AG10803 (cell line): Measurements from ENCODE around the gene ZNF185.

Experiments used
- DNase-seq: peaks from one replicate; pipeline ENCODE4 v3.0.0; 2010; ENCODE audit warnings: low read depth
- H3K4me3 ChIP-seq: 2 replicates; pipeline ENCODE4 v1.5.1; 2011; ENCODE audit warnings: mild to moderate bottlenecking, low read length, control low read depth
- TF ChIP-seq, protein P1 (sequence below): conservative IDR thresholded peaks from 2 replicates; pipeline ENCODE4 v1.5.1; 2011; ENCODE audit warnings: mild to moderate bottlenecking, low read length, control low read depth, inconsistent platforms

The ZNF185 gene

DNA sequence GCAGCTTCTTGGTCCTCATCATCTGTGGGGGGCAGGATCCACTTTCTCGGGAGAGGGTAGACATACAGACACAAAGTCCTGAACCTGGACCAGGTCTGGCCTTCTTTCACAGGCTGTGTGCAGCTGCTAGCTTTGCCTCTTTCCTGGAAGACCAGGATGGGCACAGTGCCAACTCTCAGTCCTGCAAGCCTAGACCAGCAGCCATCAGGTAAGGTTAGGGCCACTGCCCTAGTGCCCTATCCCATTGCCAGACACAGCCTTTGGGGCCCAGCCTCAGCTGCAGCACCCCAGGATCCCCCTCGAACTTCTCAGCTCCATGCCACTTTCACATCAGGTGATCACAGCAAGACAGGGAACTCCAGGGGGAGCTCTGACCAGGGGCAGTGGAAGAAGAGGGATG lies 38.4 kb downstream of the ZNF185 start:
- H3K4me3 ChIP-seq: no peak overlapping the region
- no peak for DNase-seq
- TF ChIP-seq, protein P1, sequence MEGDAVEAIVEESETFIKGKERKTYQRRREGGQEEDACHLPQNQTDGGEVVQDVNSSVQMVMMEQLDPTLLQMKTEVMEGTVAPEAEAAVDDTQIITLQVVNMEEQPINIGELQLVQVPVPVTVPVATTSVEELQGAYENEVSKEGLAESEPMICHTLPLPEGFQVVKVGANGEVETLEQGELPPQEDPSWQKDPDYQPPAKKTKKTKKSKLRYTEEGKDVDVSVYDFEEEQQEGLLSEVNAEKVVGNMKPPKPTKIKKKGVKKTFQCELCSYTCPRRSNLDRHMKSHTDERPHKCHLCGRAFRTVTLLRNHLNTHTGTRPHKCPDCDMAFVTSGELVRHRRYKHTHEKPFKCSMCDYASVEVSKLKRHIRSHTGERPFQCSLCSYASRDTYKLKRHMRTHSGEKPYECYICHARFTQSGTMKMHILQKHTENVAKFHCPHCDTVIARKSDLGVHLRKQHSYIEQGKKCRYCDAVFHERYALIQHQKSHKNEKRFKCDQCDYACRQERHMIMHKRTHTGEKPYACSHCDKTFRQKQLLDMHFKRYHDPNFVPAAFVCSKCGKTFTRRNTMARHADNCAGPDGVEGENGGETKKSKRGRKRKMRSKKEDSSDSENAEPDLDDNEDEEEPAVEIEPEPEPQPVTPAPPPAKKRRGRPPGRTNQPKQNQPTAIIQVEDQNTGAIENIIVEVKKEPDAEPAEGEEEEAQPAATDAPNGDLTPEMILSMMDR: no peak

DNA sequence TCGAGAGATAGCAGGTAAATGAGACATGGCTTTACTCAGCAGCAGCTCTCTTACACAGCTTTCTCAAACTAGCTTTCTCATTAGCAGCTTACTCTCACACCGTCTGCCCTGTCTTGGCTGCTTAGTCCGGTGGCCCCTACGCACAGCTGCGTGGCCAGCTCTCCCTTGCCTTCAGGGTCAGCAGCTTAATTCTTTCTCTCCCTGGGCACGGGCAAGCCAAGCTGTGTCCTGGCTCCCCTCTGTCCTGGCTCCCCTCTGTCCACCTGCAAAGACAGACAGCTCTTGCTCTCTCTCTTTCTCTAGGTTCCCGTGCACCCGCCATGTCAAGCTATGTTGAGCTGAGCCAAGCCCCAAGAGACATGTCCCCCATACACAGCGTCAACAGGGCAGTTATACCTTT lies 39.4 kb downstream of the ZNF185 start:
- DNase-seq: no peak
- TF ChIP-seq, protein P1: no peak
- H3K4me3 ChIP-seq: no peak overlapping the region

DNA sequence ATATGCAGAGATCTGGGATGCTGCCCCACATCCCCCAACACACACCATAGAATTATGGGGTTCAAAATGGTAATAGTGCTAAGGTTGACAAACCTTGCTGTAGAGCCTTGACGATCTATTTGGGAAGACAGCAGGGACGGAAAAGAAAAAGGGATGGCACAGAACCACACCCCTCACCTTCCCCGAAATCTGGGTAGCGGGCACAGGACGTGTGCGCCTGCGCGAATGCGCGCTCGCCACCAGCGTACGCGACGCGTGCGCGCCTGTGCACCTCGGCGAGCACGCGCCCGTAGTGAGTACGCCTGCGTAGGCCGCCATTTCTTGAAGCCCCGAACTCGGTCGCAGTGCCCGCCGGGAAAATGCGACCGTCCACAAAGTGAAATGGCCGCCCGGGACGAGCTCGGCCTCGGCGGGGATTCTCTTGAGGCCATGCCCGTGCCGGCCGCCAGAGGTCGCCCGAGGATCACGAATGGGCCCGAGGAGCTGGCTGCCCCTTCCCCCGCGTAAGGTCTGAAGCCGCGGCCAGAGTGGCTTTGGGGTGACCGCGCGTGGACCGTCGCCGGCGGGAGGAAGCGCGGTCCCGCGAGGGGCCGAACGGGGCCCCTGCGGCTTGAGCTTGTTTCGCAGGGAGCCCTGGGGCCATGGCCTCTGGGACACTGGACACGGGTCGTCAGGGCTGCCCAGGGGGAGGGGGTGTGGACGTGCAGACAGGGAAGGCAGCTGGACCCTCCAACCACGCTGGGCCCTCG lies 43.6 kb downstream of the ZNF185 start:
- peak overlapping the region; percentile 77 for H3K4me3 ChIP-seq
- TF ChIP-seq, protein P1: peak; percentile 59
- peak; percentile 91 for DNase-seq

DNA sequence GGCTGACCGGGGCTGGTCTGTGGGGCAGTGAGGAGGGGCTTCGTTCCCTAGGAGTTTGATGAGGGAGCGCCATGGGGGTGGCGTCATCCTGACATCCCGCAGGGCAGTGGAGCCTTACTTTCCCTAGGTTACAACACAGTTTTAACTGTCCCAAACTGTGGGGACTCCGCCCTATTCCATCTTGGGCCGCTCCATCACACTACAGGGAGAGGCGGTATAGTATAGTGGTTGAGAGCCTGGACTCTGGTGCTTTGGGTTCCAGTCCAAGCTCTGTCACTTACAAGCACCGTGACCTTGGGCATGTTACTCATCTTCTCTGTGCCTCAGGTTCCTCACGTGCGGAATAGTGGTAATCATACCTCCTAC lies 44.2 kb downstream of the ZNF185 start:
- TF ChIP-seq, protein P1: no peak
- peak overlapping the region; percentile 63 for H3K4me3 ChIP-seq
- peak; percentile 4 for DNase-seq

DNA sequence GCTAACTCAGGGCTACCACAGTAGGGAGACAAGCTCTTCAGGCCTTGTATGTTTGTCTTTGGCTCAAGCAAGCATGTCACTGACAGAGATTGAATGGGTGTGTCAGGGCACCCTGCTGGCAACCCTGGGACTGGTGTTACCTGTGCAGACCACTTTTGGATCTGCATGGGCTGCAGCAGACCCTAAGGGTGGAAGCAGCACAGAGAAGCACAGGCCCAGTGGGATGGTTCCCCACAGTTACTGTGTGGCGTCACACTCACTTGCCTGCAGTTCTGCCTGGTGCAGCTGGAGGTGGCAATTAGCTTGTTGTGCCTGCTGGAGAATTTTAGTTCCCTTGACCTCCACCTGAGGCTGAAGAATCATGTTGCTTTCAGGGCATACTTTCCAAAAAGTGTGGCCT lies 46.0 kb downstream of the ZNF185 start:
- DNase-seq: no peak
- TF ChIP-seq, protein P1: no peak
- H3K4me3 ChIP-seq: no peak overlapping the region

DNA sequence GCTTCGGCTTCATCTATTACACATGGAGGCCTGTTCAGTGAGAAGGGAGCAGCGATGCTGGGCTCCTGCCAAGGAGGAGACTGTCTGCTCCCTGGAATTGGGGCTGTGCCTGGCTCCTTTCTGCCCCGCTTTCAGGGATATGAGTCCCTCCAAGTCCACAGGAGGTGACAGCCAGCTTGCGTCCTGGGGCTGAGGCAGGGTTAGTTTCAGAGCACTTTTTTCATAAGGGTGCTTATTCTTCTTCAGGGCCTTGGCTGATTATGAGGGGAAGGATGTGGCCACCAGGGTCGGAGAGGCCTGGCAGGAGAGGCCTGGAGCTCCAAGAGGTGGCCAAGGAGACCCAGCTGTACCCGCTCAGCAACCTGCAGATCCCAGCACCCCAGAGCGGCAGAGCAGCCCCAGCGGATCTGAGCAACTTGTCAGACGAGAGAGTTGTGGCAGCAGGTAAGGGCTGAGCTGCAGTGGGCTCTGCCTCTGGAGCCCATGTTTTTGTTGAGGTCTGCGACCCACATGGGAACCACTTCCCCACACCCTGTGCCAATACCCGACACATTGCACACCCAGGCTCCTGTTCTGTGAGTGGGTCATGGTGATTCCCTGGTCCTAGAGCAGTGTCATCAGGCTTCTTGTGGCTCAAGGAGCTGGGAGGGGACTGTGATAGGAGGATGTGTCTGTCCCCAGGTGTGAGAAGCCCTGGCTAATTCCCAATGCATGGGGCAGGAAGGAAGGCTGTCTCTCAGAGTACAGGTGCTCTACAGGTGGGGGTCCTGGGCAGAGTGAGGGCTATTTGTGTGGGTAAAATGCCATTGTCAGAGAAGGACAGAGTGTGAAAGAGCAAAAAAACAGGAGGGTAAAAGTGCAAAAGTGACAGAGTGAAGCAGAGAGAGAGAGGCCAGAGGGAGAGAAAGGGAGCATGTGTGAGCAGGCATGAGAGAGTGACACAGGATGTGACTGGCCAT lies 47.4 kb downstream of the ZNF185 start:
- no peak overlapping the region for H3K4me3 ChIP-seq
- TF ChIP-seq, protein P1: no peak
- DNase-seq: no peak
